Measurements from ENCODE around the gene RAB11FIP4. TPM values are rescaled to one million over a fixed set of nuclear protein-coding genes. Genes with fewer than 3 reads are reported as not detected.

RAB11FIP4 gene
- total and polyA plus RNA-seq, 9 of the 15 experiments (the other 6 are each of a cell fraction or from before 2014, with no cell fraction given): 0.62 to 16.6 (median 8.9) TPM

- no peak overlapping the region for H3K9ac ChIP-seq (ENCODE audit: insufficient read depth in 1 of 2, low read depth in 2 of 2, low read length in 2 of 2)
- H3K79me2 ChIP-seq (ENCODE audit: control insufficient read depth, insufficient read depth, low read length): no peaks in the 10 kb centered on the region
- ChIA-PET POLR2A (interaction anchor here (0.7 kb wide), 1 partner anchor 431 kb away, joined by 4 read pairs; no protein-coding TSS in a partner anchor), CTCF (ENCODE audit: low intra/inter-chr PET ratio) (no interaction called here)
- FAIRE-seq: no peak
- H3K4me2 ChIP-seq (ENCODE audit: insufficient read depth, low read length): no peak overlapping the region
- intact Hi-C loops (cut with micrococcal nuclease) (no loop called here), in situ Hi-C loops (cut with MboI) (loop anchor here (10.0 kb wide), 1 partner anchor 372 kb away; no protein-coding TSS in a partner anchor)
- WGBS (ENCODE audit: insufficient coverage, low coverage, missing lambda C conversion rate): 0% methylated on average over 3 of the region's 3 CpGs
- H3K4me3 ChIP-seq: no peak overlapping the region
- no peak for TF ChIP-seq POLR2A (conservative IDR thresholded peaks at IDR 0.05)
- TF ChIP-seq KHSRP (IDR thresholded peaks at IDR 0.05): no peak
- no peak for TF ChIP-seq LCOR (CRISPR knock-in tag; IDR thresholded peaks at IDR 0.05)
- no peak for TF ChIP-seq POLR2AphosphoS5 (IDR thresholded peaks at IDR 0.05; ENCODE audit: control insufficient read depth, insufficient read depth, low read depth, low read length)
- no peak for TF ChIP-seq CEBPG (CRISPR knock-in tag; IDR thresholded peaks at IDR 0.05)
- peak in 1 of 2 experiments; percentile 16; a peak in 1 of 4 replicates for TF ChIP-seq CEBPG (tag; conservative IDR thresholded peaks at IDR 0.05 in 1 of 2, IDR thresholded peaks at IDR 0.05 in 1 of 2)
- no peak for TF ChIP-seq E2F5 (CRISPR knock-in tag; IDR thresholded peaks at IDR 0.05)
- TF ChIP-seq JUND (IDR thresholded peaks at IDR 0.05; ENCODE audit: borderline replicate concordance, low read depth, low read length): no peak
- no peak for TF ChIP-seq JUND (tag; IDR thresholded peaks at IDR 0.05; ENCODE audit: borderline replicate concordance, low read depth, low read length)
- no peak for TF ChIP-seq CBFA2T2 (conservative IDR thresholded peaks at IDR 0.05)
- TF ChIP-seq ATF3 (IDR thresholded peaks at IDR 0.05): peak; percentile 21; the same call in 1 of the 2 replicates
- TF ChIP-seq ATF3 (CRISPR knock-in tag; conservative IDR thresholded peaks at IDR 0.05): no peak
- no peak for TF ChIP-seq SAFB (IDR thresholded peaks at IDR 0.05; ENCODE audit: borderline replicate concordance, low read depth, low read length)
- TF ChIP-seq ZNF146 (CRISPR knock-in tag; IDR thresholded peaks at IDR 0.05; ENCODE audit: unreplicated experiment): no peak
- peaks cover 0 to 29% of the 10 kb centered on the region in 2 experiments; a peak in 3 of 5 replicates for H3K27me3 ChIP-seq (ENCODE audit: control insufficient read depth in 2 of 2, insufficient read depth in 2 of 2, low read length in 2 of 2)
- H3K27ac ChIP-seq (ENCODE audit: extremely low read depth, low read depth, low read length): no peak overlapping the region
- no peaks in the 10 kb centered on the region for H3K9me3 ChIP-seq (replicated peaks; ENCODE audit: control insufficient read depth, insufficient read depth, low read depth, low read length)
- H3K9me1 ChIP-seq (ENCODE audit: control insufficient read depth, insufficient read depth, low read length): no peaks in the 10 kb centered on the region
- ATAC-seq: no peak
- no peaks in the 10 kb centered on the region; the same call in none of the 2 replicates for H4K20me1 ChIP-seq (replicated peaks; ENCODE audit: control insufficient read depth, insufficient read depth, low read length)
- DNase-seq (ENCODE audit: extremely low read depth in 1 of 4, low spot score in 3 of 4): no peak
- H3K4me1 ChIP-seq (replicated peaks in 1 of 2; ENCODE audit: control insufficient read depth in 2 of 2, insufficient read depth in 2 of 2, low read length in 2 of 2): peaks cover 0 to 11% of the 10 kb centered on the region in 2 experiments; a peak in 3 of 5 replicates
- BruUV-seq (replicated peaks): no TSS peak
- H2AFZ ChIP-seq (ENCODE audit: low read depth, low read length): no peak overlapping the region
- H3K36me3 ChIP-seq (ENCODE audit: control insufficient read depth, insufficient read depth, low read length): no peaks in the 10 kb centered on the region
These were observed 4.9 kb upstream of the RAB11FIP4 start for GRCh38 chr17:31386542-31387075.

Measured in K562 (cell line).